ENCODE results near the gene YKT6. TPM values are rescaled to one million over a fixed set of nuclear protein-coding genes. Genes with fewer than 3 reads are reported as not detected.

Gene YKT6
- total and polyA plus RNA-seq, 2 donors (not counting 1 experiment from before 2014, with no cell fraction given), result 36.5 to 62.3 TPM

GRCh38 chr7:44224974-44225565 is 24.3 kb downstream of the YKT6 start:
- Mint-ChIP-seq H3K4me1 (no peaks in the 10 kb centered on the region), H3K27me3 (peaks cover 12% of the 10 kb centered on the region), H3K9me3 (ENCODE audit: insufficient read depth) (no peaks in the 10 kb centered on the region), H3K27ac (no peak overlapping the region), H3K4me3 (no peak overlapping the region)
- intact Hi-C loops (cut with micrococcal nuclease), result no loop called here
- Histone ChIP-seq H3K4me2 (replicated peaks; ENCODE audit: low read depth, low read length, poor library complexity, severe bottlenecking) (no peak overlapping the region), H3K27ac (ENCODE audit: low read length in 2 of 2) (no peak overlapping the region), H2AFZ (ENCODE audit: insufficient read depth, low read depth, low read length, poor library complexity, severe bottlenecking) (no peak overlapping the region), H3K79me2 (ENCODE audit: control insufficient read depth, insufficient read depth, low read length) (no peaks in the 10 kb centered on the region), H3K36me3 (replicated peaks in 1 of 2; ENCODE audit: control extremely low read depth in 1 of 2, control insufficient read depth in 1 of 2, extremely low read depth in 1 of 2, insufficient read depth in 2 of 2, low read length in 1 of 2) (no peaks in the 10 kb centered on the region), H3K4me3 (ENCODE audit: control extremely low read depth in 1 of 5, extremely low read depth in 1 of 5, insufficient read depth in 1 of 5, low read depth in 2 of 5, low read length in 4 of 5) (no peak overlapping the region), H4K20me1 (ENCODE audit: control insufficient read depth, insufficient read depth, low read length, poor library complexity, severe bottlenecking) (no peaks in the 10 kb centered on the region), H3K4me1 (ENCODE audit: control insufficient read depth in 2 of 2, insufficient read depth in 2 of 2, low read length in 2 of 2) (no peaks in the 10 kb centered on the region), H3K9ac (ENCODE audit: low read length) (no peak overlapping the region), H3K9me3 (ENCODE audit: control extremely low read depth in 1 of 3, control insufficient read depth in 2 of 3, insufficient read depth in 1 of 3, low read length in 2 of 3) (no peaks in the 10 kb centered on the region), H3K27me3 (replicated peaks in 1 of 4; ENCODE audit: control extremely low read depth in 1 of 4, control insufficient read depth in 3 of 4, insufficient read depth in 4 of 4, low read length in 3 of 4) (peaks cover 0 to 6% (median 0%) of the 10 kb centered on the region in 4 experiments)
- TF ChIP-seq EZH2 (IDR thresholded peaks at IDR 0.05; ENCODE audit: borderline replicate concordance, insufficient read depth, low read depth, low read length, poor library complexity, severe bottlenecking) (no peak), CTCF (IDR thresholded peaks at IDR 0.05) (no peak)
- DNase-seq, result no peak
- WGBS (ENCODE audit: insufficient coverage), result 85% methylated on average over 10 of the region's 10 CpGs
- ChIA-PET CTCF (no interaction called here), POLR2A (interaction anchor here (0.6 kb wide), 1 partner anchor 331 kb away, joined by 6 read pairs; no protein-coding TSS in a partner anchor)
- no peak for ATAC-seq (ENCODE audit: low read depth)

- intact Hi-C loops (cut with micrococcal nuclease), result no loop called here
- ATAC-seq (ENCODE audit: low read depth), result no peak
- Histone ChIP-seq H3K27me3 (replicated peaks in 1 of 4; ENCODE audit: control extremely low read depth in 1 of 4, control insufficient read depth in 3 of 4, insufficient read depth in 4 of 4, low read length in 3 of 4) (peaks cover 0 to 6% (median 0%) of the 10 kb centered on the region in 4 experiments), H3K4me2 (replicated peaks; ENCODE audit: low read depth, low read length, poor library complexity, severe bottlenecking) (no peak overlapping the region), H3K79me2 (ENCODE audit: control insufficient read depth, insufficient read depth, low read length) (no peaks in the 10 kb centered on the region), H4K20me1 (ENCODE audit: control insufficient read depth, insufficient read depth, low read length, poor library complexity, severe bottlenecking) (no peaks in the 10 kb centered on the region), H3K36me3 (replicated peaks in 1 of 2; ENCODE audit: control extremely low read depth in 1 of 2, control insufficient read depth in 1 of 2, extremely low read depth in 1 of 2, insufficient read depth in 2 of 2, low read length in 1 of 2) (no peaks in the 10 kb centered on the region), H3K9me3 (ENCODE audit: control extremely low read depth in 1 of 3, control insufficient read depth in 2 of 3, insufficient read depth in 1 of 3, low read length in 2 of 3) (no peaks in the 10 kb centered on the region), H3K4me1 (ENCODE audit: control insufficient read depth in 2 of 2, insufficient read depth in 2 of 2, low read length in 2 of 2) (no peaks in the 10 kb centered on the region), H2AFZ (ENCODE audit: insufficient read depth, low read depth, low read length, poor library complexity, severe bottlenecking) (no peak overlapping the region), H3K9ac (ENCODE audit: low read length) (no peak overlapping the region), H3K27ac (ENCODE audit: low read length in 2 of 2) (no peak overlapping the region), H3K4me3 (ENCODE audit: control extremely low read depth in 1 of 5, extremely low read depth in 1 of 5, insufficient read depth in 1 of 5, low read depth in 2 of 5, low read length in 4 of 5) (no peak overlapping the region)
- TF ChIP-seq CTCF (IDR thresholded peaks at IDR 0.05), result no peak
- no peak for TF ChIP-seq EZH2 (IDR thresholded peaks at IDR 0.05; ENCODE audit: borderline replicate concordance, insufficient read depth, low read depth, low read length, poor library complexity, severe bottlenecking)
- no peak for DNase-seq
- Mint-ChIP-seq H3K27me3 (peaks cover 12% of the 10 kb centered on the region), H3K27ac (no peak overlapping the region), H3K4me1 (no peaks in the 10 kb centered on the region), H3K4me3 (no peak overlapping the region), H3K9me3 (ENCODE audit: insufficient read depth) (no peaks in the 10 kb centered on the region)
- 83% methylated on average over 26 of the region's 26 CpGs for WGBS (ENCODE audit: insufficient coverage)
- POLR2A ChIA-PET, result interaction anchor here (0.6 kb wide), 1 partner anchor 330 kb away, joined by 6 read pairs; no protein-coding TSS in a partner anchor
- CTCF ChIA-PET, result no interaction called here
These were observed 25.0 kb downstream of the YKT6 start for GRCh38 chr7:44225566-44226395.

All from B cell (primary cell).